Peyer's patch (tissue), 4 donors: Measurements from ENCODE around the gene ASF1B.

Source experiments
- CTCF ChIP-seq, 6 experiments: fragments of 450-650 bp in 4 of 6; fragments of 200-600 bp in 2 of 6; sonication (generic) in 1 of 6; IDR thresholded peaks; one replicate each; pipeline ENCODE4 v1.5.1; 2017 to 2019; ENCODE audit warnings: antibody characterized with exemption in 6 of 6, mild to moderate bottlenecking in 3 of 6, moderate library complexity in 1 of 6
- POLR2A ChIP-seq, 2 donors: fragments of 450-650 bp; IDR thresholded peaks; one replicate each; pipeline ENCODE4 v1.5.1; 2017; ENCODE audit warnings: antibody characterized with exemption in 2 of 2, mild to moderate bottlenecking in 2 of 2, moderate library complexity in 2 of 2

GRCh38 chr19:14164082-14164481, 27.7 kb upstream of the ASF1B start:
- TF ChIP-seq CTCF (IDR thresholded peaks at IDR 0.05) (no peak), POLR2A (IDR thresholded peaks at IDR 0.05) (no peak)
